ES-I3 (cell line): ENCODE results near the gene IQSEC1.

Experiments used
- H3K36me3 ChIP-seq: 2 replicates; pipeline ENCODE4 v1.6.1; 2013; ENCODE audit warnings: mild to moderate bottlenecking, low read length, control low read depth, moderate library complexity; ENCODE audit not compliant: insufficient read depth
- H3K4me1 ChIP-seq: 2 replicates; pipeline ENCODE4 v1.6.1; 2013; ENCODE audit warnings: mild to moderate bottlenecking, control low read depth, low read length; ENCODE audit not compliant: insufficient read depth
- H3K9ac ChIP-seq: 2 replicates; pipeline ENCODE4 v1.6.1; 2013; ENCODE audit warnings: low read depth, mild to moderate bottlenecking, low read length, moderate library complexity
- H3K9me3 ChIP-seq: 2 replicates; pipeline ENCODE4 v1.6.1; 2013; ENCODE audit warnings: mild to moderate bottlenecking, low read length, moderate library complexity; ENCODE audit not compliant: control insufficient read depth, insufficient read depth

IQSEC1 gene

GRCh38 chr3:12979947-12980487 is 93.2 kb downstream of the IQSEC1 start:
- Histone ChIP-seq H3K9ac (no peak overlapping the region), H3K4me1 (peaks cover 28% of the 10 kb centered on the region)

DNA sequence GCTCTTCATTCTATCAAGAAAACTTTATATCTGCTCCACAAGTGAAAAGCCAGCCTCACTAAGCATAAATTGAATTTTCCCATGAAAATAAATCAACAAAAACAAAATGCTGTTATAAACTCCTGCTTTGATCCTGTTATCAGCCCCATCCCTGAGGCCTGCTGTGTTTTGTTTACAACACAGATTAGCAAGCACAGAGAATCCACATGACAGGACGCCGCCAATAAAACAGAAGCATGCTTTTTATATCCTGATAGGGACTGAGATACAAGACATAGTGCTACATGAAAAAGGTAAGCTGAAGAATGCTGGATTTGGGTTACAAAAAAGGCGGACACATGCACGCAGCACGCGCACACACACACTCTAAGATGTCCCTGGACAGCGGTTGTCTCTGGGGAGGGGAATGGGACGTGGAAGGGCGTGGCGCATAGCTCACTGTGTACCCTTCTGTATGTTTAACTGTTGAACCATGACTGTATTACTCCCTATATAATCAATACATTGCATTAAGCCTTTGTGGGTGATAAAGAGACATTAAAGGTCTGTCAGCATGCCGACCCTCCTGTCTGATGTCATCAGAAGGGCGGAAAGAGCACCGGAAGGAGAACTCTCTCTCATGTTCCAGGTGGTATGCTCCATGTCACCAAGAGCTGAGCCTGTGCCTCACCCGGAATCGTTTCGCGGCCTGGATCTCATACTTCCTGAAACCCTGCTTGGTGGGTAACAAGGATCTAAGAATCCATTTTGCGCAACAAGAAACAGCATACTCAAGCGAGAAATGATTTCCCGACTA is 93.9 kb downstream of the IQSEC1 start:
- no peaks in the 10 kb centered on the region for H3K9me3 ChIP-seq
- H3K4me1 ChIP-seq: peaks cover 28% of the 10 kb centered on the region
- no peak overlapping the region for H3K9ac ChIP-seq
- H3K36me3 ChIP-seq: no peaks in the 10 kb centered on the region

More at GRCh38 chr3:12979947-12980487, 93.2 kb downstream of the IQSEC1 start:
- Histone ChIP-seq H3K9me3 (no peaks in the 10 kb centered on the region), H3K36me3 (no peaks in the 10 kb centered on the region)

DNA sequence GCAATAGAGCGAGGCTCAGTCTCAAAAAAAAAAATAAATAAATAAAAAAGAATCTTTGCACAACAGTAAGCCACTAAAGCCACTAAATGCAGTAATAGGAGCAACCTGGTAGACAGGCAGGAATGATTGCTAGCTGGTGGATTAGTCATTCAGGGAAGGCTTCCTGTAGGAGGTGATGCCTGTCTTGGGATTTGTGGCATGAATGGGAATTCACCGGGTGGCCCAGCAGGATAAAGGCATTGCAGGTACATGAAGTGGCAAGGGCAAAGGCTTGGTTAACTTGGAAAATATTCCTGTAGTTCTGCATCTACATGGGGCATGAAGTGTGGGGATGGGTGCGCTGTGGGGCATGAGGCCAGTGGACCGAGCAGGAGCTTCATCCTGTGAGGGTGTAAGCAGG is 94.5 kb downstream of the IQSEC1 start:
- Histone ChIP-seq H3K36me3 (no peaks in the 10 kb centered on the region), H3K9ac (no peak overlapping the region), H3K9me3 (no peaks in the 10 kb centered on the region), H3K4me1 (peaks cover 25% of the 10 kb centered on the region)

GRCh38 chr3:12977117-12977808 is 96.0 kb downstream of the IQSEC1 start:
- Histone ChIP-seq H3K4me1 (peaks cover 25% of the 10 kb centered on the region), H3K9ac (no peak overlapping the region), H3K9me3 (no peaks in the 10 kb centered on the region), H3K36me3 (no peaks in the 10 kb centered on the region)

- Histone ChIP-seq H3K9me3 (no peaks in the 10 kb centered on the region), H3K4me1 (peaks cover 20% of the 10 kb centered on the region), H3K36me3 (no peaks in the 10 kb centered on the region), H3K9ac (no peak overlapping the region)
Measured at GRCh38 chr3:12975748-12976522, 97.3 kb downstream of the IQSEC1 start.

- no peak overlapping the region for H3K9ac ChIP-seq
- no peaks in the 10 kb centered on the region for H3K9me3 ChIP-seq
- no peaks in the 10 kb centered on the region for H3K36me3 ChIP-seq
- H3K4me1 ChIP-seq: peaks cover 20% of the 10 kb centered on the region
Measured at GRCh38 chr3:12974819-12975218, 98.4 kb downstream of the IQSEC1 start.

GRCh38 chr3:12974334-12974733 is 98.9 kb downstream of the IQSEC1 start:
- H3K9me3 ChIP-seq: no peaks in the 10 kb centered on the region
- H3K4me1 ChIP-seq: peaks cover 17% of the 10 kb centered on the region
- no peak overlapping the region for H3K9ac ChIP-seq
- H3K36me3 ChIP-seq: no peaks in the 10 kb centered on the region

GRCh38 chr3:12973827-12974226 is 99.4 kb downstream of the IQSEC1 start:
- H3K4me1 ChIP-seq: peaks cover 12% of the 10 kb centered on the region
- H3K9me3 ChIP-seq: no peaks in the 10 kb centered on the region
- no peak overlapping the region for H3K9ac ChIP-seq
- no peaks in the 10 kb centered on the region for H3K36me3 ChIP-seq

GRCh38 chr3:12972781-12973702 is 100.2 kb downstream of the IQSEC1 start:
- H3K9me3 ChIP-seq: no peaks in the 10 kb centered on the region
- no peak overlapping the region for H3K9ac ChIP-seq
- peaks cover 8% of the 10 kb centered on the region; the same call in 1 of the 2 replicates for H3K4me1 ChIP-seq
- H3K36me3 ChIP-seq: no peaks in the 10 kb centered on the region

DNA sequence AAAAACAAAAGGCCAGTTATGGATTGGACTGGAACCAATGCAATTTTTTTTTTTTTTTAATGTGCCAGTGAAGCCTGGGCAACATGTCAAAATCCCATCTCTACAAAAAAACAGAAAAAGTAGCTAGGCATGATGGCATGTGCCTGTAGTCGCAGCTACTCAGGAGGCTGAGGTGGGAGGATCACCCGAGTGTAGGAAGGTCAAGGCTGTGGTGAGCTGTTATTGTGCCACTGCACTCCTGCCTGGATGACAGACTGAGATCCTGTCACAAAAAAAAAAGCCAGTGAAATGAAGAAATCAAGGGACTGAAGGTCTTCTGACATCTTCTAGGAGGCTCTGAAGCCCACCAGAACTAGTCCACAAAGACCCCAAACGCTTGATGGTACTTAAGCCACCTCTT is 101.2 kb downstream of the IQSEC1 start:
- Histone ChIP-seq H3K9me3 (no peaks in the 10 kb centered on the region), H3K9ac (no peak overlapping the region), H3K36me3 (no peaks in the 10 kb centered on the region), H3K4me1 (no peaks in the 10 kb centered on the region)

- H3K36me3 ChIP-seq: no peaks in the 10 kb centered on the region
Measured at GRCh38 chr3:12970684-12971083, 102.5 kb downstream of the IQSEC1 start.

GRCh38 chr3:12969486-12969885 is 103.7 kb downstream of the IQSEC1 start:
- H3K9me3 ChIP-seq: no peaks in the 10 kb centered on the region
- H3K36me3 ChIP-seq: no peaks in the 10 kb centered on the region
- no peak overlapping the region for H3K9ac ChIP-seq
- H3K4me1 ChIP-seq: peaks cover 11% of the 10 kb centered on the region

More at GRCh38 chr3:12970684-12971083, 102.5 kb downstream of the IQSEC1 start:
- Histone ChIP-seq H3K9ac (no peak overlapping the region), H3K9me3 (no peaks in the 10 kb centered on the region), H3K4me1 (peaks cover 6% of the 10 kb centered on the region)

DNA sequence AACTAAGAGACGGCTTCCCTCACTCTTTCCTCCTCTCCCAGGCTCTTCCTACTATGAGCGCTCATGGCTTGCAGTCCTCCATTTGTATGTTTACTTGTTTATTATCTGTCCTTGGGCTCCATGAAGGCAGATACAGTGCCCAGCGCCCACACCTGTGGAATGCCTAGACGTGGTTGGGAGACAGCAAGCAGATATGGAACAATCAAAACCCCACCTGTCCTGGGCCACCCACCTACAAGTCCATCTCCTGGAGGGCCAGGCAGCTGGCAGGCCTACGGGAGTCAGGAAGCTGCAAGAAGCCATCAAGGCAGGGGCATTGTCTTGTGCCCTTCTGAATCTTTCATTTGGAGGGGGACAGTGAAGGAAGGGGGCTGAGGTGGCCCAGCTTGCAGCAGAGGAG is 104.7 kb downstream of the IQSEC1 start:
- Histone ChIP-seq H3K9me3 (no peaks in the 10 kb centered on the region), H3K4me1 (peaks cover 11% of the 10 kb centered on the region), H3K36me3 (no peaks in the 10 kb centered on the region), H3K9ac (no peak overlapping the region)
